ENCODE data around the gene VGLL4.

VGLL4 gene

DNA sequence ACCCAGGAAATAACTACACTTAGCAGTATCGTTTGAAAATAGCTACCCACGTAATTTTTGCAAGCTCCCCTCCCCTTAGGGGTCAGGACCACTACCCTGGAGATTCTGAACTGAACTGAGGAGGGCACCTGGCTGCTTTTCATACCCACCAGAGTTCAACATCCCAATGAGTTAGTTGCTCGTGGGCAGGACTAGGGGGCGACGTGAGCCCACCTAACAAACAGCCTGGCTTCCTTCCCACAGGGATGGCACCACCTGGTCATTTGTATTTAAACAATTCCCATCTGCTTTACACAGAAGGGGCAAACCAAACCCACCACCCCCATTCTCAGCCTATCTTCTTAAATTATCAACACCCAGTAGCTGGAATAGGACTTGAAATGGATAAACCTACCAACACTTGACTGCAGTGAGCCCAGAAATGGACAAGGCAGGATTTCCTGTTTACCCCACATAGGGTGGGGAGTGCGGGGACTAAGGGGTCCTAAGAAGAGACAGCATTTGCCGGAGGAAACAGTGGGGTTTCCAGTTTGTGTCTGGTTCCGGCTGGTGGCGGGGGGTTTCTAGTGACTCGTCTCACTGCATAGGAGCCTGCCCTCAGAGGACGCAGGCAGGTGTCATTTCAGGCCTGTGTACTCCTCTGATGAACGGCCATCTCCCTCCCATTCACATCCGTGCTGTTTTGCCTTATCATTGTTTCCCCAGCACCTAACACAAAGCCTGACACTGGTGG lies 11.6 kb upstream of the VGLL4 start:
- Mint-ChIP-seq H3K27me3 (ENCODE audit: low read depth) (no peaks in the 10 kb centered on the region), H3K36me3 (ENCODE audit: low read depth) (no peaks in the 10 kb centered on the region)

DNA sequence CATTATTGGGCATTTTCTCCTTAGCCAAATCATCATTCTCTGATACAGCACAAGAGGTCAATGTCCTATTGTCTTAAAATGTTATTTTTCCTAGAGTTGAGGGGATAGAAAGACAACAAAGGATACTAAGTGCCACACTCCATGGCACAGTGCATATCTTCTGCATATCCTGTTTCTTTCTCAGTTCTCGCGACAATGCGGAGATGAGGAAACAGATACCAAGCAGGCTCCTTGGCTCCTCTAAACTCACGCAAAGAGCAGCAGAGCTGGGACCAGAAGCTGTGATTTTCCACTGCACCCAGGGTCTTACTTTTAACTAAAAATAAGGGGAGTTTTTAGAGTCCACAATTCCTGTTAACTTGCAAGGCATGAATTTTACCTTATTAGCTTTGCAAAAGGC lies 10.5 kb upstream of the VGLL4 start:
- no peaks in the 10 kb centered on the region for H3K27me3 Mint-ChIP-seq (ENCODE audit: low read depth)
- no peak overlapping the region for H3K27ac Mint-ChIP-seq
- H3K4me1 Mint-ChIP-seq = peaks cover 16% of the 10 kb centered on the region
- no peaks in the 10 kb centered on the region for H3K36me3 Mint-ChIP-seq (ENCODE audit: low read depth)
- TF ChIP-seq, protein P1, sequence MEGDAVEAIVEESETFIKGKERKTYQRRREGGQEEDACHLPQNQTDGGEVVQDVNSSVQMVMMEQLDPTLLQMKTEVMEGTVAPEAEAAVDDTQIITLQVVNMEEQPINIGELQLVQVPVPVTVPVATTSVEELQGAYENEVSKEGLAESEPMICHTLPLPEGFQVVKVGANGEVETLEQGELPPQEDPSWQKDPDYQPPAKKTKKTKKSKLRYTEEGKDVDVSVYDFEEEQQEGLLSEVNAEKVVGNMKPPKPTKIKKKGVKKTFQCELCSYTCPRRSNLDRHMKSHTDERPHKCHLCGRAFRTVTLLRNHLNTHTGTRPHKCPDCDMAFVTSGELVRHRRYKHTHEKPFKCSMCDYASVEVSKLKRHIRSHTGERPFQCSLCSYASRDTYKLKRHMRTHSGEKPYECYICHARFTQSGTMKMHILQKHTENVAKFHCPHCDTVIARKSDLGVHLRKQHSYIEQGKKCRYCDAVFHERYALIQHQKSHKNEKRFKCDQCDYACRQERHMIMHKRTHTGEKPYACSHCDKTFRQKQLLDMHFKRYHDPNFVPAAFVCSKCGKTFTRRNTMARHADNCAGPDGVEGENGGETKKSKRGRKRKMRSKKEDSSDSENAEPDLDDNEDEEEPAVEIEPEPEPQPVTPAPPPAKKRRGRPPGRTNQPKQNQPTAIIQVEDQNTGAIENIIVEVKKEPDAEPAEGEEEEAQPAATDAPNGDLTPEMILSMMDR (IDR thresholded peaks at IDR 0.05; ENCODE audit: unreplicated experiment in 3 of 3) = no peak
- no peaks in the 10 kb centered on the region for H3K9me3 Mint-ChIP-seq
- no peak overlapping the region for H3K4me3 Mint-ChIP-seq

More for the DNA sequence above, 11.6 kb upstream of the VGLL4 start:
- Mint-ChIP-seq H3K4me3 (no peak overlapping the region), H3K27ac (no peak overlapping the region), H3K9me3 (no peaks in the 10 kb centered on the region), H3K4me1 (peaks cover 16% of the 10 kb centered on the region)
- TF ChIP-seq, protein P1 (IDR thresholded peaks at IDR 0.05; ENCODE audit: unreplicated experiment in 3 of 3) = peak; percentile 9 to 44 (median 31)

DNA sequence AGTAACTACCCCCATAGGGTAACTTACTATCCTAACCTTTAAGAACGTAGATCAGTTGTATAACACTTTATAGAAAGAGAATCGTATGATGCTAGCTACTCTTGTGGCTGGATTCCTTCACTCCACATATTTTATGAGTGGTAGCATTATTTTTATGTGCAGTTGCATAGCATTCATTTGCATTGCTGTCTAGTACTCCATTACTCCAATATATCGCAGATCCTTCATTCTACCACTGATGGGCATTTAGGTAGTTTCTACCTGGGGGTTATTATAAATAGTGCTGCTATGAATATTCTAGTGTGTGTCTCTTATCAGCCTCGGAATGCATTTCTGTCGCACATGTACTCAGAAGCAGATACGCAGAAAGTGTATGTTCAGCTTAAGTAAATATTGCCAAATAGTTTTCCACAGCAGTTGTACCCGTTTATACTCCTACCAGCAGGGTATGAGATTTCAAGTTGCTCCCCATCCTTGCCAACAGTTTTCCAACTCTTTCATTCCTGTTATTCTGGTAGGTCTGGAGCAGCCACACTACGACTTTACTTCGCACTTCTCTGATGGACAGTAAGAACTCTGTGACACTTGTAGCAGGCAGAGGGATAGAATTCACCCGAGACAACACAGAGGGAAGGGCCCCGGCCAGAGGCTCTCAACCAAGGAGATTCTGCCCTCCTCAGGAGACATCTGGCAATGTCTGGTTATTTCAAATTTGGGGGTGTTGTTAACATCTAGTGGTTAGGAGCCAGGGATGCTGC lies 9.8 kb upstream of the VGLL4 start:
- peaks cover 16% of the 10 kb centered on the region for H3K4me1 Mint-ChIP-seq
- TF ChIP-seq, protein P1 (IDR thresholded peaks at IDR 0.05; ENCODE audit: unreplicated experiment in 3 of 3) = no peak
- no peaks in the 10 kb centered on the region for H3K9me3 Mint-ChIP-seq
- no peaks in the 10 kb centered on the region for H3K27me3 Mint-ChIP-seq (ENCODE audit: low read depth)
- no peak overlapping the region for H3K4me3 Mint-ChIP-seq
- no peak overlapping the region for H3K27ac Mint-ChIP-seq
- H3K36me3 Mint-ChIP-seq (ENCODE audit: low read depth) = no peaks in the 10 kb centered on the region

DNA sequence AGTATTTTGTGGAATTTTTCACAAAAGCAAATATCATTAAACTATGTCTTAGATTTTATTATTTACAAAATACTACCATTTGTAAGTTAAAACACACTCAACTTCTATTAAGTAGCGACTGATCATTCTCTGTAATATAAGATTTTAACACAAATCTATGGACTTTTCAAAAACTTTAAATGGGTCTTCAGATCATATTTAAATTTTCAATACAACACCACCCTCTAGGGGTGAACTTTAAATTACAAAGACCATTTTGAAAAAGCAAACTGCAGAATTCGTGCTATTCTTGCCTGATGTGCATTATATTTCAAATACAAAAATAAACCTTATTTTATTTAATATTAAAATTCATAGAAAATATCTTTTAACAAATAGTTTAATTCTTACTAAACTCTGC lies 8.2 kb upstream of the VGLL4 start:
- no peaks in the 10 kb centered on the region for H3K27me3 Mint-ChIP-seq (ENCODE audit: low read depth)
- TF ChIP-seq, protein P1 (IDR thresholded peaks at IDR 0.05; ENCODE audit: unreplicated experiment in 3 of 3) = peak; percentile 51 to 71 (median 55)
- peak overlapping the region in 2 of 3 experiments; percentile 54 to 72 for H3K27ac Mint-ChIP-seq
- H3K4me1 Mint-ChIP-seq = peaks cover 20% of the 10 kb centered on the region
- no peaks in the 10 kb centered on the region for H3K9me3 Mint-ChIP-seq
- no peaks in the 10 kb centered on the region for H3K36me3 Mint-ChIP-seq (ENCODE audit: low read depth)
- H3K4me3 Mint-ChIP-seq = no peak overlapping the region

DNA sequence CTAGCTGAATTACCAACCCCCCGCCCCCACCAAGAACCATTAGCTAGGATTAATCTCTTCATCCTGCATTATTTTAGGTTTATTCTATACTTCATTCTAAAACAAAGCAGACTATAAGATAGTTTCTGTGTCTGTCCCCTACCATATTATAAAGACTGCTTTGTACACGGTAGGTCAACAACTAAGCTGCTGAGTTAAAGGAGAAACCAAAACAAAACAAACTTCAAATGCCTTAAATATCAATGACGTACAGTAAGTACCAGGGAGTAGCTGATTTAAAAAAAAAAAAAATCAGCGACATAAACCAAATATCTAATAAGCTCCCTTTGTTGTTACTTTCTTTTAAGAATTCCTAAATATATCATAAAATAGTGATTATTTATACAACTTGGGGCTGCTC lies 7.8 kb upstream of the VGLL4 start:
- no peaks in the 10 kb centered on the region for H3K36me3 Mint-ChIP-seq (ENCODE audit: low read depth)
- TF ChIP-seq, protein P1 (IDR thresholded peaks at IDR 0.05; ENCODE audit: unreplicated experiment in 3 of 3) = no peak
- no peak overlapping the region for H3K4me3 Mint-ChIP-seq
- H3K27ac Mint-ChIP-seq = peak overlapping the region in 2 of 3 experiments; percentile 30 to 54
- H3K4me1 Mint-ChIP-seq = peaks cover 20% of the 10 kb centered on the region
- H3K27me3 Mint-ChIP-seq (ENCODE audit: low read depth) = no peaks in the 10 kb centered on the region
- no peaks in the 10 kb centered on the region for H3K9me3 Mint-ChIP-seq

All from nephron (organoid).